HFF-Myc (cell line): ENCODE results near the gene PRELID3B.

Source experiments
- DNase-seq: peaks from one replicate; pipeline ENCODE4 v3.0.0-alpha.2; 2011; ENCODE audit warnings: low read depth; ENCODE audit errors: extremely low read depth
- H3K4me3 ChIP-seq: replicated peaks from 2 replicates; pipeline ENCODE4 v1.5.1; 2011; ENCODE audit warnings: low read depth, mild to moderate bottlenecking, control low read depth, low read length
- TF ChIP-seq, protein P1 (sequence below): IDR thresholded peaks from 2 replicates; pipeline ENCODE4 v1.5.1; 2012; ENCODE audit warnings: mild to moderate bottlenecking, low read depth, low read length, control low read depth; ENCODE audit errors: missing control alignments

Gene PRELID3B

GRCh38 chr20:59024111-59024530 lies 18.5 kb downstream of the PRELID3B start:
- TF ChIP-seq, protein P1, sequence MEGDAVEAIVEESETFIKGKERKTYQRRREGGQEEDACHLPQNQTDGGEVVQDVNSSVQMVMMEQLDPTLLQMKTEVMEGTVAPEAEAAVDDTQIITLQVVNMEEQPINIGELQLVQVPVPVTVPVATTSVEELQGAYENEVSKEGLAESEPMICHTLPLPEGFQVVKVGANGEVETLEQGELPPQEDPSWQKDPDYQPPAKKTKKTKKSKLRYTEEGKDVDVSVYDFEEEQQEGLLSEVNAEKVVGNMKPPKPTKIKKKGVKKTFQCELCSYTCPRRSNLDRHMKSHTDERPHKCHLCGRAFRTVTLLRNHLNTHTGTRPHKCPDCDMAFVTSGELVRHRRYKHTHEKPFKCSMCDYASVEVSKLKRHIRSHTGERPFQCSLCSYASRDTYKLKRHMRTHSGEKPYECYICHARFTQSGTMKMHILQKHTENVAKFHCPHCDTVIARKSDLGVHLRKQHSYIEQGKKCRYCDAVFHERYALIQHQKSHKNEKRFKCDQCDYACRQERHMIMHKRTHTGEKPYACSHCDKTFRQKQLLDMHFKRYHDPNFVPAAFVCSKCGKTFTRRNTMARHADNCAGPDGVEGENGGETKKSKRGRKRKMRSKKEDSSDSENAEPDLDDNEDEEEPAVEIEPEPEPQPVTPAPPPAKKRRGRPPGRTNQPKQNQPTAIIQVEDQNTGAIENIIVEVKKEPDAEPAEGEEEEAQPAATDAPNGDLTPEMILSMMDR, result no peak
- no peak overlapping the region for H3K4me3 ChIP-seq
- DNase-seq, result no peak

DNA sequence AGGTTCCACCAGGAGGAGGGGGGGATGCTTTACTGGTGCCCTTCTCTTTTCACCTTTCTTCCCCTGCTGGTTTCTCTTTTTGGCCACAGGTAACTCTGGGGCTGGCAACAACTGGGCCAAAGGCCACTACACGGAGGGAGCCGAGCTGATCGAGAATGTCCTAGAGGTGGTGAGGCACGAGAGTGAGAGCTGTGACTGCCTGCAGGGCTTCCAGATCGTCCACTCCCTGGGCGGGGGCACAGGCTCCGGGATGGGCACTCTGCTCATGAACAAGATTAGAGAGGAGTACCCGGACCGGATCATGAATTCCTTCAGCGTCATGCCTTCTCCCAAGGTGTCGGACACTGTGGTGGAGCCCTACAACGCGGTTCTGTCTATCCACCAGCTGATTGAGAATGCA lies 19.0 kb downstream of the PRELID3B start:
- no peak for DNase-seq
- no peak overlapping the region for H3K4me3 ChIP-seq
- TF ChIP-seq, protein P1, result no peak

GRCh38 chr20:59022754-59023153 lies 19.8 kb downstream of the PRELID3B start:
- TF ChIP-seq, protein P1, result no peak
- H3K4me3 ChIP-seq, result no peak overlapping the region
- DNase-seq, result no peak

DNA sequence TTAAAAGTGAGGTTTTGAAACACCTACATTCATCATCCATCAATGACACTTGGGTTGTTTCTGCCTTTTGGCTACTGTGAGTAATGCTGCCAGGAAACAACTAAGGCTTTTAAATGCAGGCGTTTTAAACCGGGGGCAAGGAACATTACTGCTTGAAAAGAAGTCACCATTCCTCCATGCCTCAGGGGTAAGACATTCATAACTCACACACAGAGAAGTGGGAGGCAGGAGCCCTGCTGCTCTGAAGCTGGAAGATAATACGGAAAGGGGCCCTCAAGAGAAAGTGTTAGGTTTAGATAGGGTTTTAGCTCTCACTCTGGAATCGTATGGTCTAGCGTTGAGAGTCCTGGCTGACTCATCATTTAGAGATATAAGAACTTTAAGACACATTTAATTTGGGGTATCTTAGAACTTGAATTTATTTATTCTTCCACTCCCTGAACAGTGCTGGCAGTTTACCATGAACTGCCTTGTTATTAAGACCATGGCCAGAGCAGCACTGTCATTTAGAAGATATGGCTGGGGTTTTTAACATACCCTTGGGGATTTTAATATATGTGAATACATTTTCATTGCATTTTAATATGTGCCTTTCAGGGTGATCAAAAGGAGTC lies 21.5 kb downstream of the PRELID3B start:
- no peak for DNase-seq
- H3K4me3 ChIP-seq, result no peak overlapping the region
- TF ChIP-seq, protein P1, result no peak

- no peak within 1 kb of the TSS for H3K4me3 ChIP-seq
- TF ChIP-seq, protein P1, result no peak
- DNase-seq, result no peak
Observed at GRCh38 chr20:59019217-59019616, 23.4 kb downstream of the PRELID3B start, which contains the start of gene TUBB1. Gene TUBB1, plus strand, starts transcription at chr20:59019429. Its CDS starts 94 bp downstream, at chr20:59019523.

GRCh38 chr20:59018817-59019216 lies 23.8 kb downstream of the PRELID3B start:
- H3K4me3 ChIP-seq, result no peak overlapping the region
- no peak for DNase-seq
- TF ChIP-seq, protein P1, result no peak
